ENCODE measurements around the gene KCNJ18.
"Not testable (repeated sequence)": the region's sequence is repeated elsewhere in the genome, so short reads cannot be mapped to it uniquely, and the experiment has no call there.

The KCNJ18 gene

GRCh38 chr17:21691883-21692703 lies at the start of gene KCNJ18:
Gene KCNJ18 (plus strand): TSS chr17:21692523. CDS start chr17:21702787, 10,264 bp downstream.
- not testable (repeated sequence) for DNase-seq (ENCODE audit: low read depth in 1 of 2, low spot score in 1 of 2)

GRCh38 chr17:21648125-21648524 lies 44.2 kb upstream of the KCNJ18 start:
- not testable (repeated sequence) for DNase-seq (ENCODE audit: low read depth in 1 of 2, low spot score in 1 of 2)

- not testable (repeated sequence) for DNase-seq (ENCODE audit: low read depth in 1 of 2, low spot score in 1 of 2)
Observed at GRCh38 chr17:21650043-21650442, 42.3 kb upstream of the KCNJ18 start.

- DNase-seq (ENCODE audit: low read depth in 1 of 2, low spot score in 1 of 2), result not testable (repeated sequence)
Observed at GRCh38 chr17:21652049-21652448, 40.3 kb upstream of the KCNJ18 start.

GRCh38 chr17:21653211-21653610 lies 39.1 kb upstream of the KCNJ18 start:
- not testable (repeated sequence) for DNase-seq (ENCODE audit: low read depth in 1 of 2, low spot score in 1 of 2)

- not testable (repeated sequence) for DNase-seq (ENCODE audit: low read depth in 1 of 2, low spot score in 1 of 2)
Observed at GRCh38 chr17:21656518-21657309, 35.6 kb upstream of the KCNJ18 start.

- DNase-seq (ENCODE audit: low read depth in 1 of 2, low spot score in 1 of 2), result not testable (repeated sequence)
Observed at GRCh38 chr17:21659635-21660034, 32.7 kb upstream of the KCNJ18 start.

GRCh38 chr17:21661455-21661854 lies 30.9 kb upstream of the KCNJ18 start:
- DNase-seq (ENCODE audit: low read depth in 1 of 2, low spot score in 1 of 2), result not testable (repeated sequence)

- not testable (repeated sequence) for DNase-seq (ENCODE audit: low read depth in 1 of 2, low spot score in 1 of 2)
Observed at GRCh38 chr17:21663166-21663565, 29.2 kb upstream of the KCNJ18 start.

- DNase-seq (ENCODE audit: low read depth in 1 of 2, low spot score in 1 of 2), result not testable (repeated sequence)
Observed at GRCh38 chr17:21663614-21664474, 28.5 kb upstream of the KCNJ18 start.

- not testable (repeated sequence) for DNase-seq (ENCODE audit: low read depth in 1 of 2, low spot score in 1 of 2)
Observed at GRCh38 chr17:21665171-21665570, 27.2 kb upstream of the KCNJ18 start.

GRCh38 chr17:21665935-21666493 lies 26.3 kb upstream of the KCNJ18 start:
- not testable (repeated sequence) for DNase-seq (ENCODE audit: low read depth in 1 of 2, low spot score in 1 of 2)

GRCh38 chr17:21666711-21667412 lies 25.5 kb upstream of the KCNJ18 start:
- DNase-seq (ENCODE audit: low read depth in 1 of 2, low spot score in 1 of 2), result not testable (repeated sequence)

GRCh38 chr17:21667413-21668117 lies 24.8 kb upstream of the KCNJ18 start:
- DNase-seq (ENCODE audit: low read depth in 1 of 2, low spot score in 1 of 2), result not testable (repeated sequence)

GRCh38 chr17:21668118-21668488 lies 24.2 kb upstream of the KCNJ18 start:
- DNase-seq (ENCODE audit: low read depth in 1 of 2, low spot score in 1 of 2), result not testable (repeated sequence)

GRCh38 chr17:21668746-21669508 lies 23.4 kb upstream of the KCNJ18 start:
- DNase-seq (ENCODE audit: low read depth in 1 of 2, low spot score in 1 of 2), result not testable (repeated sequence)

GRCh38 chr17:21669616-21670360 lies 22.5 kb upstream of the KCNJ18 start:
- not testable (repeated sequence) for DNase-seq (ENCODE audit: low read depth in 1 of 2, low spot score in 1 of 2)

Measured in stimulated activated CD4-positive, alpha-beta T cell treated with anti-CD3 and anti-CD28 coated beads, Interleukin-15, amount 100 ng/mL, for 1 hour (primary cell).